ENCODE data around the gene TREM1. TPM values are rescaled to one million over a fixed set of nuclear protein-coding genes. Genes with fewer than 3 reads are reported as not detected.
"Not testable (repeated sequence)": the region's sequence is repeated elsewhere in the genome, so short reads cannot be mapped to it uniquely, and the experiment has no call there.

Gene TREM1
- total and polyA plus RNA-seq, 5 donors = 0.46 to 2.3 (median 1.1) TPM

- Histone ChIP-seq H3K27me3 (ENCODE audit: control insufficient read depth, insufficient read depth) (no peaks in the 10 kb centered on the region), H3K27ac (ENCODE audit: low read length) (no peak overlapping the region), H3K9me3 (ENCODE audit: control insufficient read depth, low read length) (no peaks in the 10 kb centered on the region), H3K4me1 (ENCODE audit: control insufficient read depth, insufficient read depth, low read length) (peaks cover 2% of the 10 kb centered on the region), H3K4me3 (ENCODE audit: low read length) (no peak overlapping the region)
- no peak for DNase-seq
- ATAC-seq = no peak
- intact Hi-C loops (cut with DNase I) = no loop called here
- WGBS = 88% methylated on average over 4 of the region's 4 CpGs
Measured at GRCh38 chr6:41321183-41321582, 34.7 kb upstream of the TREM1 start.

- H3K4me1 ChIP-seq (ENCODE audit: control insufficient read depth, insufficient read depth, low read length) = peaks cover 2% of the 10 kb centered on the region
- ATAC-seq (peak; percentile 95), DNase-seq (peak; percentile 81 to 93 (median 90))
- no peaks in the 10 kb centered on the region for H3K9me3 ChIP-seq (ENCODE audit: control insufficient read depth, low read length)
- no peak overlapping the region for H3K27ac ChIP-seq (ENCODE audit: low read length)
- H3K27me3 ChIP-seq (ENCODE audit: control insufficient read depth, insufficient read depth) = no peaks in the 10 kb centered on the region
- intact Hi-C loops (cut with DNase I) = no loop called here
- 13% methylated on average over 33 of the region's 33 CpGs for WGBS
- peak overlapping the region; percentile 28 for H3K4me3 ChIP-seq (ENCODE audit: low read length)
Measured at GRCh38 chr6:41318654-41319565, 32.4 kb upstream of the TREM1 start.

GRCh38 chr6:41318261-41318653 lies 31.8 kb upstream of the TREM1 start:
- ATAC-seq (no peak), DNase-seq (no peak)
- Histone ChIP-seq H3K27me3 (ENCODE audit: control insufficient read depth, insufficient read depth) (no peaks in the 10 kb centered on the region), H3K4me3 (ENCODE audit: low read length) (no peak overlapping the region), H3K27ac (ENCODE audit: low read length) (no peak overlapping the region), H3K9me3 (ENCODE audit: control insufficient read depth, low read length) (no peaks in the 10 kb centered on the region), H3K4me1 (ENCODE audit: control insufficient read depth, insufficient read depth, low read length) (peaks cover 2% of the 10 kb centered on the region)
- intact Hi-C loops (cut with DNase I) = no loop called here
- WGBS = 30% methylated on average over 9 of the region's 9 CpGs

GRCh38 chr6:41315943-41316620 lies 29.6 kb upstream of the TREM1 start:
- ATAC-seq = no peak
- no peak for DNase-seq
- H3K4me1 ChIP-seq (ENCODE audit: control insufficient read depth, insufficient read depth, low read length) = peaks cover 2% of the 10 kb centered on the region
- WGBS = 62% methylated on average over 1 of the region's 1 CpG
- intact Hi-C loops (cut with DNase I) = no loop called here
- H3K9me3 ChIP-seq (ENCODE audit: control insufficient read depth, low read length) = no peaks in the 10 kb centered on the region
- H3K27ac ChIP-seq (ENCODE audit: low read length) = no peak overlapping the region
- no peaks in the 10 kb centered on the region for H3K27me3 ChIP-seq (ENCODE audit: control insufficient read depth, insufficient read depth)
- no peak overlapping the region for H3K4me3 ChIP-seq (ENCODE audit: low read length)

GRCh38 chr6:41315203-41315602 lies 28.7 kb upstream of the TREM1 start:
- Histone ChIP-seq H3K9me3 (ENCODE audit: control insufficient read depth, low read length) (no peaks in the 10 kb centered on the region), H3K27ac (ENCODE audit: low read length) (no peak overlapping the region), H3K27me3 (ENCODE audit: control insufficient read depth, insufficient read depth) (no peaks in the 10 kb centered on the region), H3K4me3 (ENCODE audit: low read length) (no peak overlapping the region), H3K4me1 (ENCODE audit: control insufficient read depth, insufficient read depth, low read length) (peaks cover 2% of the 10 kb centered on the region)
- intact Hi-C loops (cut with DNase I) = no loop called here
- WGBS = 57% methylated on average over 2 of the region's 2 CpGs
- DNase-seq (no peak), ATAC-seq (no peak)

GRCh38 chr6:41306187-41306854 lies 19.8 kb upstream of the TREM1 start:
- no peaks in the 10 kb centered on the region for H3K27me3 ChIP-seq (ENCODE audit: control insufficient read depth, insufficient read depth)
- H3K27ac ChIP-seq (ENCODE audit: low read length) = no peak overlapping the region
- WGBS = 26% methylated on average over 13 of the region's 13 CpGs
- intact Hi-C loops (cut with DNase I) = no loop called here
- no peak overlapping the region for H3K4me3 ChIP-seq (ENCODE audit: low read length)
- peak in 2 of 3 donors; percentile 30 to 33 for DNase-seq
- ATAC-seq = no peak
- H3K9me3 ChIP-seq (ENCODE audit: control insufficient read depth, low read length) = no peaks in the 10 kb centered on the region
- H3K4me1 ChIP-seq (ENCODE audit: control insufficient read depth, insufficient read depth, low read length) = no peaks in the 10 kb centered on the region

- no peak overlapping the region for H3K4me3 ChIP-seq (ENCODE audit: low read length)
- WGBS = 76% methylated on average over 5 of the region's 5 CpGs
- no peak for ATAC-seq
Measured at GRCh38 chr6:41302638-41303037, 16.2 kb upstream of the TREM1 start.

GRCh38 chr6:41298785-41299502 lies 12.5 kb upstream of the TREM1 start:
- WGBS = 52% methylated on average over 3 of the region's 3 CpGs
- intact Hi-C loops (cut with DNase I) = no loop called here
- no peak for ATAC-seq
- no peaks in the 10 kb centered on the region for H3K9me3 ChIP-seq (ENCODE audit: control insufficient read depth, low read length)
- no peak for DNase-seq
- no peak overlapping the region for H3K4me3 ChIP-seq (ENCODE audit: low read length)
- no peak overlapping the region for H3K27ac ChIP-seq (ENCODE audit: low read length)
- H3K4me1 ChIP-seq (ENCODE audit: control insufficient read depth, insufficient read depth, low read length) = no peaks in the 10 kb centered on the region
- H3K27me3 ChIP-seq (ENCODE audit: control insufficient read depth, insufficient read depth) = no peaks in the 10 kb centered on the region

More at GRCh38 chr6:41302638-41303037, 16.2 kb upstream of the TREM1 start:
- Histone ChIP-seq H3K9me3 (ENCODE audit: control insufficient read depth, low read length) (no peaks in the 10 kb centered on the region), H3K27me3 (ENCODE audit: control insufficient read depth, insufficient read depth) (no peaks in the 10 kb centered on the region), H3K4me1 (ENCODE audit: control insufficient read depth, insufficient read depth, low read length) (no peaks in the 10 kb centered on the region), H3K27ac (ENCODE audit: low read length) (no peak overlapping the region)
- intact Hi-C loops (cut with DNase I) = no loop called here
- DNase-seq = no peak

GRCh38 chr6:41297248-41297647 lies 10.8 kb upstream of the TREM1 start:
- not testable (repeated sequence) for H3K27me3 ChIP-seq (ENCODE audit: control insufficient read depth, insufficient read depth)
- 87% methylated on average over 5 of the region's 5 CpGs for WGBS

GRCh38 chr6:41294214-41294872 lies 7.9 kb upstream of the TREM1 start:
- intact Hi-C loops (cut with DNase I) = no loop called here
- Histone ChIP-seq H3K4me3 (ENCODE audit: low read length) (no peak overlapping the region), H3K4me1 (ENCODE audit: control insufficient read depth, insufficient read depth, low read length) (no peaks in the 10 kb centered on the region), H3K9me3 (ENCODE audit: control insufficient read depth, low read length) (no peaks in the 10 kb centered on the region), H3K27ac (ENCODE audit: low read length) (no peak overlapping the region), H3K27me3 (ENCODE audit: control insufficient read depth, insufficient read depth) (no peaks in the 10 kb centered on the region)
- 88% methylated on average over 3 of the region's 3 CpGs for WGBS
- DNase-seq (no peak), ATAC-seq (peak in 1 of 2 donors; percentile 13)

More at GRCh38 chr6:41297248-41297647, 10.8 kb upstream of the TREM1 start:
- H3K4me3 ChIP-seq (ENCODE audit: low read length); H3K4me1 ChIP-seq (ENCODE audit: control insufficient read depth, insufficient read depth, low read length); H3K27ac ChIP-seq (ENCODE audit: low read length); DNase-seq; intact Hi-C loops (cut with DNase I); ATAC-seq; H3K9me3 ChIP-seq (ENCODE audit: control insufficient read depth, low read length): not testable (repeated sequence)

All from right cardiac atrium (tissue), 5 donors.